Effector CD8-positive, alpha-beta T cell (primary cell): Measurements from ENCODE around the gene KCNC1.

Experiments used
- DNase-seq: peaks from one replicate; lab custom pipeline; 2025; lab: John Stamatoyannopoulos, UW

The KCNC1 gene

GRCh38 chr11:17773674-17774073 is 39.1 kb downstream of the KCNC1 start:
- no peak for DNase-seq

DNA sequence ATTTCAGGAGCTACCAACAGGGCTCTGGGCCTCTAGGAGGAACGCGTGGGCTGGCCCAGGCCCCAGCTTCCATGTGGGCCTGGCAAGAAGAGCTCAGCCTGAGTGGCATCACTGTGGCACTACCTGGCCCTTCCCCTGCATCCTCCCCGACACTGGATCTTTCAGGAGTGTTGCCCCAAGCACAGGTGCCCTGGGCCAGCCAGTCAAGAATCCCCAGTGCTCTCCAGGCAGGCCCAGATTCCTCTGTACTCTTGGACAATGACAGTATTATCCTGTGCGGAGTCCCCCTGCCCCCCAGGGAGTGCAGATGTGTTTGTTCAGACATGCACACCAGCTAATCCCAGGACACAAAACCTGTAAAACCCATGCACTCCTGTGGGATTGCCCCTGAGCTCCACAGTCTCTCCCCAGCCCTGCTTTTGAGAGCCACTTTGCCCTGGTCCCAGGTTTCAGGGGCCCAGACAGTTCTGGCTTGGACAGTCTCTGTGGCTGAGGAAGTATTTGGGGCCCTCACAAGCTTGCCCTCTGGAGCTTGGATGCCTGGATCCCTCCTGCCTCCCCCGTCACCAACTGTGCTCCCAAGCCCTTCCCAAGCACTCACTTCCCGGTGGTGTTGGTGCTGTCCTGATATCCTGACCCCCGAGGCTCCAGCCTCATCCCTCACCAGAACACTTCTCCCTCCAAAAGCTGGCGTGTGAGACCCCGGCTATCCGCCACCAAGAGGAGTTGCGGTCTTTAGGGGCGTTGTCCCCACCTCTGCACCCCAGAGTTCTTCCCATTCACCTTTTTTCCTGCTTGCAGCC is 39.9 kb downstream of the KCNC1 start:
- no peak for DNase-seq

DNA sequence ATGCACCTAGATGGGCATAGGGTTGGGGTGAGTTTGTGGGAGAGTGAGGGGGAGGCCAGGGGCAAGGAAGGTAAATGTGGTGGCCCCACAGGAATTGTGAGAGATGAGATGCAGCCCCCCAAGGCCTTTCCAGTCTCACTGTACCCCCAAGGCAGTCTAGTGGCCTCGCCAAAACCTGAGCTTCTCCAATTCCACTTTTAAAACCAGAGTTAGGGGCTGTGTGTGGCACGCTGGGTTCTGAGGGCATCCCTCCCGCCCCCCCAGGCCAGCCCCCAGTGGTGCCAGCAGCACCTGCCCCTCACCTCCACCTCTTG is 40.4 kb downstream of the KCNC1 start:
- no peak for DNase-seq

GRCh38 chr11:17775507-17776211 is 41.1 kb downstream of the KCNC1 start:
- DNase-seq: no peak

DNA sequence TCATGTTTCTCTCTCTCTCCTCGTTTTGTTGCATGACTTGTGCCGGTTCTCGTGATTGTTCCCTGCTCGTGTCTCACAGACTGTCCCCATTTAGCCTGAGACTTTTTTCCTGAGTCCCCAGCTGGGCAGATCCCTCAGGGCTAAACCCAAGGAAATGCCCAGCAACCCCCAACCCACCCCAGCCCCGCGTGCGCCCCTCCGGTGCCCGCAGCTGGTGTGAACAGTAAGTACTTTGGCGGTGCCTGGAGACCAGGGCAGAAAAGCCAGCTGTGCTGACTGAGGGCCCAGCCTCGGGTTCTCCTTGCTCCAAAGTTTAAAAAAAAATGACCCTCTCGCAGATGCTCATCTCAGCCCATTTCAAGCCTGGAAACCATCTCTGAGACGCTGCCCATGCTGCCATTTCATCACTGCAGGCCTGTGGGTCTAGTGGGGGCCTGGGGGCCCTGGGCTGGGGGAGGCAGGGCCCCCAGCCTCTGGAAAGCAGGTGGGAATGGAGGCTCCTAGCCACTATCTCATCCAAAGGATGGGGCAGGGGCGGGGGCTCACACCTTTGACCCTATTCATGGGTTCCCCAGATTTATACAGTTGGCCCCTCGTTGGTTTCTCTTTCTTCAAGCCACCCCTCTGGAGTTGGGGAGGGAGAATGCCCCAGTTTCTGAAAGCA is 41.8 kb downstream of the KCNC1 start:
- no peak for DNase-seq

- DNase-seq: no peak
These were observed 42.6 kb downstream of the KCNC1 start for GRCh38 chr11:17777086-17777737.

DNA sequence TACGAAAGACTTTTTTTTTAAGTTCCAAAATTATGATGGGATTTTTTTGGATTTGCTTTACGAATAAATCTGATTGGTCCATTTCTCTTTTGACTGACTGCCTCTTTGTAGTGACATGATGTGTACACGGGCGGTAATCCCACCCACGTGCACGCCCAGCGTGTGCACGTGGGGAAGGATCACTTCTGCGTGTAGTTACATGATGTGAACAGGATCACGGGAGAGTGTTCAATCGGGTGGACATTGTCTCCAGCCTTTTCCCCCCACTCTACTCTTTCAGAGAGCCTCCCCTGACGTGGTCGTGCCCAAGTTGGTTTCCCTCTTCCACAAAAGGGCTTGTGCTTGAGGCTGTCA is 43.1 kb downstream of the KCNC1 start:
- DNase-seq: no peak

- no peak for DNase-seq
These were observed 43.8 kb downstream of the KCNC1 start for GRCh38 chr11:17778352-17778751.

DNA sequence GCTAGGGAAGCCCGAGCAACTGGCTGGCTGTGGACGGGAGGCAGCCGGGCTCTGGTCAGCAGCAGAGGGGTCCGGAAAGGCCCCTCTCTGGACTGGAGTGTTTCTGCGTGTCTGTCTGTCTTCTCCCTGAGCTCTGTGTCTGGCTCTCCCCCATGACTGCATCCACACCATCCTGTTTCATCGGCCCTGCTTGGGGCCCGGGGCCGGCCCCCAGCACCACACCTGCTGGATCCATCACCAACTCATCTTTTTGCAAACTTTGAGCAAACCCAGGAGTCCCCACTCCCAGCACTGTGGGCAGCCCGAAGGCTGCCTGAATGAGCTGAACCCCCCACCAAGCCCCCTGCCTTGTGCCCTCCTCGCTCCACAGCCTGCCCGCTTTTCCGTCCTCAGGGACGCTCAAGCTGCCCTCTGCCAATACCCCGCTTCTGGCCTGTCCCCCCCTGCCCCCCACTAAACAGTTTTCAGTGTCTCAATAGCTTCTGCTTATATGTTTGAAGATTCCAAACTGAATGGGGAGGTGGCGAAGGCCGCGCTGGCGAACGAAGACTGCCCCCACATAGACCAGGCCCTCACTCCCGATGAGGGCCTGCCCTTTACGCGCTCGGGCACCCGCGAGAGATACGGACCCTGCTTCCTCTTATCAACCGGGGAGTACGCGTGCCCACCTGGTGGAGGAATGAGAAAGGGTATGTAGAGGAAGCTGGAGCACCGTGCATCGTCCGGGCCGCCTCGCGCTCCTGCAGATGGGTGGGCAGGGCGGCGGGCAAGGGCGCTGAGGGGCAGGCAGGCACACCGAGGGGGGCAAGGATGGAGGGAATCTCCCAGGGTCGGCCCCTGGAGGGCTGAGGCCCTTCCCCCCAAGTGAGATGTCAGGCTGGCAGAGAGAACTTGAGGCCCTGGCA is 44.6 kb downstream of the KCNC1 start:
- DNase-seq: no peak

- no peak for DNase-seq
These were observed 45.4 kb downstream of the KCNC1 start for GRCh38 chr11:17779861-17780594.

GRCh38 chr11:17780668-17781067 is 46.1 kb downstream of the KCNC1 start:
- no peak for DNase-seq

GRCh38 chr11:17781221-17781620 is 46.6 kb downstream of the KCNC1 start:
- DNase-seq: no peak

DNA sequence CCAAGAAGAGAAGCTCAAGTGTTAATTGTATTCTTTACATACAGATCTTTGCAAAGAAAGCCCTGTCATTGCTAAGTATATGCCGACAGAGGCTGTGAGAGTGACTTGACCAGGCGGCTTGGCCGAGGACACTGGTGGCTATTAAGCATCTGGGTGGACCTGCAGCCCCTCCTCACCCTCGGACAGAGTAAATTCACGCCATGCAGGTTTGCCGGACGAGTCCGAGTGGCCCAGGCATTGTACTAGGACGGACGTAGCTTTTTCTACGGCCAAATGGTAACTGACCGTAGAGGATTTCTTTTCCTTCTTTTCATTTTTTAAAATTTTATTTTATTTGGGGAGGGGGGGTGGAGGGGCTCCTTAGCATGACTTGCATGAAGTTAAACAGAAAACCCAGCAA is 47.0 kb downstream of the KCNC1 start:
- DNase-seq: no peak

GRCh38 chr11:17782145-17782544 is 47.6 kb downstream of the KCNC1 start:
- no peak for DNase-seq

DNA sequence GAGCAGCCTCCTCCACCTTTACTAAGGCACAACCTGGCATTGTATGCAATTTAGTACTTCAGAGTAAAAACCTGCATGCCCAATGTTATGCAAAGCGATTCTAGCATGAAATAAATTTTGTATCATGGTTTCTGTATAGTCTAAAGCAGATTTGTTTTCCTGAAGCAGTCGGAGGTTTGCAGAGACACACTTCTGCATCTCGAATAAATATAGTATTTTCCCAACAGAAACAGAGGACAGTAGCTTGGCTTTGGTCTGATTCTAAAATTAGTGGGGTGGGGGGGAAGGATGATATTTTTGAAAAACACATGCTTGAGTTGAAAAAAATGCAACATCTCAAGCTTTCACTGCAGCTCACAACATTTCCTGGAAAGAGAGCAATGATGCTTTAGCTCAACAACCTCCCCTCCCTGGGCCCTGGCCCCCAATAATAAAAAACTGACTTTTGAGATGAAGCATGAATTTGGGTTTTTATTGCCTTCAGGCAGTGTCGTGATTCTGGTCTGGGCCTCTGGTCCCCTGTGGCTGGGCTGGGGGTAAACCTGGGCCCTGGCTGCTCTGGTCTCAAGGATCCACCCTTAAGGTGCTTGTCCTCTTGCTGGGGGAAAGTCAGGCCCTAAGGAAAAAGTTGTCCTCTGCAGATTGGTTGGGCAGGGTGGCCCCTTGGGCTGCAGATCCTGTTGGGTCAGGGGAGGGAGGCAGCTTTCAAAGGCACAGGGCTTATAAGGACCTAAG is 48.2 kb downstream of the KCNC1 start:
- no peak for DNase-seq

DNA sequence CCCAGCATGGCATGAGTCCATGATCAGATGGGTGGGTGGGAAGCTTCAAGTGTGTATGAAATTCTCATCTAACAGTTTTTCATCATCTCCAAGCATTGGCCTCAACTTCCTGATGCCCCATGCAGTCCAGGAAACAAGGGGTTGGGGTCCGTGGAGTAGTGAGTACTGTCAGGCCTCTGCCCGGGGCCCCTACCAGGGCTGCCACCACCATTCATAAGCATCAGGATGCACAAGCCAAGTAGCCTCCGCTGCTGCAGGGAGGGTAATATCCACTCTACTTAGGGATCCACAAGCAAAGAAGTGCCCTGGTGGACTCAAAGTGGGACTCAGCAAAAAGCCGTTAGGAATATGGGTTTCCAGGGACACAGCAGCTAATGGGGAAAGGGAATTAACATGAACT is 49.3 kb downstream of the KCNC1 start:
- DNase-seq: no peak

- no peak for DNase-seq
These were observed 52.4 kb downstream of the KCNC1 start for GRCh38 chr11:17786824-17787525.

GRCh38 chr11:17788084-17788483 is 53.5 kb downstream of the KCNC1 start:
- DNase-seq: no peak

- DNase-seq: no peak
These were observed 55.9 kb downstream of the KCNC1 start for GRCh38 chr11:17790453-17790852.

DNA sequence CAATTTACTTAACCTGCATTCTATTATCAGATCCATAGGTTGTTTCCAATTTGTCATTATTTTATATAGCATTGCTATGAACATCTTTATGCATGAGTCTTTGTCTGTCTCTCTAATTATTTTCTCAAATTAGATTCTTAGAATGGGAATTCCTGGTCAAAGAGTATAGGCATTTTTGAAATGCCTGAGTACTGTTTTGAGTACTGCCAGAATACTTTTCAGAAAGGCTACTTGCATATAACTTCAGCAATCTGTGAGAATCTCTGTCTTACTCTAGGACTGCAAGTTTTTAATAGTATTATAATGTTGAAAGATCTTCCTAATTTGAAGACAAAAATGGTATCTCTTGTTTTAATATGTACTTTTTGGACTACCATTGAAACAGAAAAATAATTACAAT is 56.6 kb downstream of the KCNC1 start:
- DNase-seq: no peak
